ENCODE results near the gene OR2C1. TPM values are rescaled to one million over a fixed set of nuclear protein-coding genes. Genes with fewer than 3 reads are reported as not detected.

The OR2C1 gene
- total RNA-seq, 1 experiment from 2014 or later: not detected

DNA sequence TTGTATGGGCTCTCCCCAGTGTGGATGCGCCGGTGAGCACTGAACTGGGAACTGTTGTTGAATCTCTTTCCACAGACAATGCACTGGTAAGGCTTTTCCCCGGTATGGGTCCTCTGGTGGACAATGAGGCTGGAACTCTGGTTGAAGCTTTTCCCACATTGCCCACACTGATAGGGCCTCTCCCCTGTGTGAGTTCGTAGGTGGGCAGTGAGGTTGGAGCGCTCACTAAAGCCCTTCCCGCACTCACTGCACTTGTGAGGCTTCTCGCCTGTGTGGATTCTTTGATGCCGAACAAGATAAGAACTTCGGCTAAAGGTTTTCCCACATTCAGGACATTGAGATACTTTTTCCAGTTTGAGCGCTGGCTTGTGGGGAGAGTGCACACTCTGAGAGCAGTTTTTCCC is 27.4 kb downstream of the OR2C1 start:
- Mint-ChIP-seq H3K36me3 (peaks cover 85% of the 10 kb centered on the region), H3K27me3 (ENCODE audit: low read depth) (peaks cover 39% of the 10 kb centered on the region), H3K4me1 (no peaks in the 10 kb centered on the region), H3K4me3 (no peak overlapping the region), H3K9me3 (peaks cover 88% of the 10 kb centered on the region), H3K27ac (no peak overlapping the region)
- ChIA-PET CTCF (no interaction called here), POLR2A (interaction anchor here (0.6 kb wide), 1 partner anchor 124 kb away, joined by 3 read pairs; no protein-coding TSS in a partner anchor)
- DNase-seq (ENCODE audit: low spot score): no peak
- TF ChIP-seq NFE2L1 (CRISPR knock-in tag; IDR thresholded peaks at IDR 0.05) (no peak), EMX1 (CRISPR knock-in tag; IDR thresholded peaks at IDR 0.05) (no peak), ZNF263 (CRISPR knock-in tag; IDR thresholded peaks at IDR 0.05; ENCODE audit: low read depth) (no peak), RORB (CRISPR knock-in tag; IDR thresholded peaks at IDR 0.05) (no peak), SP1 (CRISPR knock-in tag; conservative IDR thresholded peaks at IDR 0.05) (no peak), PRRX2 (CRISPR knock-in tag; IDR thresholded peaks at IDR 0.05) (no peak), NR2C2 (CRISPR knock-in tag; IDR thresholded peaks at IDR 0.05) (no peak), ELF4 (CRISPR knock-in tag; IDR thresholded peaks at IDR 0.05; ENCODE audit: low read depth) (no peak), IRF2 (CRISPR knock-in tag; IDR thresholded peaks at IDR 0.05; ENCODE audit: borderline replicate concordance, low read depth) (no peak), ATF1 (CRISPR knock-in tag; IDR thresholded peaks at IDR 0.05) (no peak), TP53 (CRISPR knock-in tag; IDR thresholded peaks at IDR 0.05) (no peak)
- TF ChIP-seq, protein P1, sequence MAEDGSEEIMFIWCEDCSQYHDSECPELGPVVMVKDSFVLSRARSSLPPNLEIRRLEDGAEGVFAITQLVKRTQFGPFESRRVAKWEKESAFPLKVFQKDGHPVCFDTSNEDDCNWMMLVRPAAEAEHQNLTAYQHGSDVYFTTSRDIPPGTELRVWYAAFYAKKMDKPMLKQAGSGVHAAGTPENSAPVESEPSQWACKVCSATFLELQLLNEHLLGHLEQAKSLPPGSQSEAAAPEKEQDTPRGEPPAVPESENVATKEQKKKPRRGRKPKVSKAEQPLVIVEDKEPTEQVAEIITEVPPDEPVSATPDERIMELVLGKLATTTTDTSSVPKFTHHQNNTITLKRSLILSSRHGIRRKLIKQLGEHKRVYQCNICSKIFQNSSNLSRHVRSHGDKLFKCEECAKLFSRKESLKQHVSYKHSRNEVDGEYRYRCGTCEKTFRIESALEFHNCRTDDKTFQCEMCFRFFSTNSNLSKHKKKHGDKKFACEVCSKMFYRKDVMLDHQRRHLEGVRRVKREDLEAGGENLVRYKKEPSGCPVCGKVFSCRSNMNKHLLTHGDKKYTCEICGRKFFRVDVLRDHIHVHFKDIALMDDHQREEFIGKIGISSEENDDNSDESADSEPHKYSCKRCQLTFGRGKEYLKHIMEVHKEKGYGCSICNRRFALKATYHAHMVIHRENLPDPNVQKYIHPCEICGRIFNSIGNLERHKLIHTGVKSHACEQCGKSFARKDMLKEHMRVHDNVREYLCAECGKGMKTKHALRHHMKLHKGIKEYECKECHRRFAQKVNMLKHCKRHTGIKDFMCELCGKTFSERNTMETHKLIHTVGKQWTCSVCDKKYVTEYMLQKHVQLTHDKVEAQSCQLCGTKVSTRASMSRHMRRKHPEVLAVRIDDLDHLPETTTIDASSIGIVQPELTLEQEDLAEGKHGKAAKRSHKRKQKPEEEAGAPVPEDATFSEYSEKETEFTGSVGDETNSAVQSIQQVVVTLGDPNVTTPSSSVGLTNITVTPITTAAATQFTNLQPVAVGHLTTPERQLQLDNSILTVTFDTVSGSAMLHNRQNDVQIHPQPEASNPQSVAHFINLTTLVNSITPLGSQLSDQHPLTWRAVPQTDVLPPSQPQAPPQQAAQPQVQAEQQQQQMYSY (CRISPR knock-in tag; IDR thresholded peaks at IDR 0.05): no peak
- TF ChIP-seq, protein P2, sequence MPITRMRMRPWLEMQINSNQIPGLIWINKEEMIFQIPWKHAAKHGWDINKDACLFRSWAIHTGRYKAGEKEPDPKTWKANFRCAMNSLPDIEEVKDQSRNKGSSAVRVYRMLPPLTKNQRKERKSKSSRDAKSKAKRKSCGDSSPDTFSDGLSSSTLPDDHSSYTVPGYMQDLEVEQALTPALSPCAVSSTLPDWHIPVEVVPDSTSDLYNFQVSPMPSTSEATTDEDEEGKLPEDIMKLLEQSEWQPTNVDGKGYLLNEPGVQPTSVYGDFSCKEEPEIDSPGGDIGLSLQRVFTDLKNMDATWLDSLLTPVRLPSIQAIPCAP (CRISPR knock-in tag; IDR thresholded peaks at IDR 0.05): no peak
- TF ChIP-seq, protein P3, sequence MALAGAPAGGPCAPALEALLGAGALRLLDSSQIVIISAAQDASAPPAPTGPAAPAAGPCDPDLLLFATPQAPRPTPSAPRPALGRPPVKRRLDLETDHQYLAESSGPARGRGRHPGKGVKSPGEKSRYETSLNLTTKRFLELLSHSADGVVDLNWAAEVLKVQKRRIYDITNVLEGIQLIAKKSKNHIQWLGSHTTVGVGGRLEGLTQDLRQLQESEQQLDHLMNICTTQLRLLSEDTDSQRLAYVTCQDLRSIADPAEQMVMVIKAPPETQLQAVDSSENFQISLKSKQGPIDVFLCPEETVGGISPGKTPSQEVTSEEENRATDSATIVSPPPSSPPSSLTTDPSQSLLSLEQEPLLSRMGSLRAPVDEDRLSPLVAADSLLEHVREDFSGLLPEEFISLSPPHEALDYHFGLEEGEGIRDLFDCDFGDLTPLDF (CRISPR knock-in tag; IDR thresholded peaks at IDR 0.05): no peak
- TF ChIP-seq, protein P4, sequence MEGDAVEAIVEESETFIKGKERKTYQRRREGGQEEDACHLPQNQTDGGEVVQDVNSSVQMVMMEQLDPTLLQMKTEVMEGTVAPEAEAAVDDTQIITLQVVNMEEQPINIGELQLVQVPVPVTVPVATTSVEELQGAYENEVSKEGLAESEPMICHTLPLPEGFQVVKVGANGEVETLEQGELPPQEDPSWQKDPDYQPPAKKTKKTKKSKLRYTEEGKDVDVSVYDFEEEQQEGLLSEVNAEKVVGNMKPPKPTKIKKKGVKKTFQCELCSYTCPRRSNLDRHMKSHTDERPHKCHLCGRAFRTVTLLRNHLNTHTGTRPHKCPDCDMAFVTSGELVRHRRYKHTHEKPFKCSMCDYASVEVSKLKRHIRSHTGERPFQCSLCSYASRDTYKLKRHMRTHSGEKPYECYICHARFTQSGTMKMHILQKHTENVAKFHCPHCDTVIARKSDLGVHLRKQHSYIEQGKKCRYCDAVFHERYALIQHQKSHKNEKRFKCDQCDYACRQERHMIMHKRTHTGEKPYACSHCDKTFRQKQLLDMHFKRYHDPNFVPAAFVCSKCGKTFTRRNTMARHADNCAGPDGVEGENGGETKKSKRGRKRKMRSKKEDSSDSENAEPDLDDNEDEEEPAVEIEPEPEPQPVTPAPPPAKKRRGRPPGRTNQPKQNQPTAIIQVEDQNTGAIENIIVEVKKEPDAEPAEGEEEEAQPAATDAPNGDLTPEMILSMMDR (IDR thresholded peaks at IDR 0.05): no peak
- TF ChIP-seq, protein P5, sequence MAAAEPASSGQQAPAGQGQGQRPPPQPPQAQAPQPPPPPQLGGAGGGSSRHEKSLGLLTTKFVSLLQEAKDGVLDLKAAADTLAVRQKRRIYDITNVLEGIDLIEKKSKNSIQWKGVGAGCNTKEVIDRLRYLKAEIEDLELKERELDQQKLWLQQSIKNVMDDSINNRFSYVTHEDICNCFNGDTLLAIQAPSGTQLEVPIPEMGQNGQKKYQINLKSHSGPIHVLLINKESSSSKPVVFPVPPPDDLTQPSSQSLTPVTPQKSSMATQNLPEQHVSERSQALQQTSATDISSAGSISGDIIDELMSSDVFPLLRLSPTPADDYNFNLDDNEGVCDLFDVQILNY (CRISPR knock-in tag; IDR thresholded peaks at IDR 0.05): no peak
- TF ChIP-seq, protein P6, sequence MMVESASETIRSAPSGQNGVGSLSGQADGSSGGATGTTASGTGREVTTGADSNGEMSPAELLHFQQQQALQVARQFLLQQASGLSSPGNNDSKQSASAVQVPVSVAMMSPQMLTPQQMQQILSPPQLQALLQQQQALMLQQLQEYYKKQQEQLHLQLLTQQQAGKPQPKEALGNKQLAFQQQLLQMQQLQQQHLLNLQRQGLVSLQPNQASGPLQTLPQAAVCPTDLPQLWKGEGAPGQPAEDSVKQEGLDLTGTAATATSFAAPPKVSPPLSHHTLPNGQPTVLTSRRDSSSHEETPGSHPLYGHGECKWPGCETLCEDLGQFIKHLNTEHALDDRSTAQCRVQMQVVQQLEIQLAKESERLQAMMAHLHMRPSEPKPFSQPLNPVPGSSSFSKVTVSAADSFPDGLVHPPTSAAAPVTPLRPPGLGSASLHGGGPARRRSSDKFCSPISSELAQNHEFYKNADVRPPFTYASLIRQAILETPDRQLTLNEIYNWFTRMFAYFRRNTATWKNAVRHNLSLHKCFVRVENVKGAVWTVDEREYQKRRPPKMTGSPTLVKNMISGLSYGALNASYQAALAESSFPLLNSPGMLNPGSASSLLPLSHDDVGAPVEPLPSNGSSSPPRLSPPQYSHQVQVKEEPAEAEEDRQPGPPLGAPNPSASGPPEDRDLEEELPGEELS (CRISPR knock-in tag; IDR thresholded peaks at IDR 0.05): no peak
- TF ChIP-seq, protein P7, sequence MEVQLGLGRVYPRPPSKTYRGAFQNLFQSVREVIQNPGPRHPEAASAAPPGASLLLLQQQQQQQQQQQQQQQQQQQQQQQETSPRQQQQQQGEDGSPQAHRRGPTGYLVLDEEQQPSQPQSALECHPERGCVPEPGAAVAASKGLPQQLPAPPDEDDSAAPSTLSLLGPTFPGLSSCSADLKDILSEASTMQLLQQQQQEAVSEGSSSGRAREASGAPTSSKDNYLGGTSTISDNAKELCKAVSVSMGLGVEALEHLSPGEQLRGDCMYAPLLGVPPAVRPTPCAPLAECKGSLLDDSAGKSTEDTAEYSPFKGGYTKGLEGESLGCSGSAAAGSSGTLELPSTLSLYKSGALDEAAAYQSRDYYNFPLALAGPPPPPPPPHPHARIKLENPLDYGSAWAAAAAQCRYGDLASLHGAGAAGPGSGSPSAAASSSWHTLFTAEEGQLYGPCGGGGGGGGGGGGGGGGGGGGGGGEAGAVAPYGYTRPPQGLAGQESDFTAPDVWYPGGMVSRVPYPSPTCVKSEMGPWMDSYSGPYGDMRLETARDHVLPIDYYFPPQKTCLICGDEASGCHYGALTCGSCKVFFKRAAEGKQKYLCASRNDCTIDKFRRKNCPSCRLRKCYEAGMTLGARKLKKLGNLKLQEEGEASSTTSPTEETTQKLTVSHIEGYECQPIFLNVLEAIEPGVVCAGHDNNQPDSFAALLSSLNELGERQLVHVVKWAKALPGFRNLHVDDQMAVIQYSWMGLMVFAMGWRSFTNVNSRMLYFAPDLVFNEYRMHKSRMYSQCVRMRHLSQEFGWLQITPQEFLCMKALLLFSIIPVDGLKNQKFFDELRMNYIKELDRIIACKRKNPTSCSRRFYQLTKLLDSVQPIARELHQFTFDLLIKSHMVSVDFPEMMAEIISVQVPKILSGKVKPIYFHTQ (CRISPR knock-in tag; IDR thresholded peaks at IDR 0.05): no peak
- TF ChIP-seq, protein P8, sequence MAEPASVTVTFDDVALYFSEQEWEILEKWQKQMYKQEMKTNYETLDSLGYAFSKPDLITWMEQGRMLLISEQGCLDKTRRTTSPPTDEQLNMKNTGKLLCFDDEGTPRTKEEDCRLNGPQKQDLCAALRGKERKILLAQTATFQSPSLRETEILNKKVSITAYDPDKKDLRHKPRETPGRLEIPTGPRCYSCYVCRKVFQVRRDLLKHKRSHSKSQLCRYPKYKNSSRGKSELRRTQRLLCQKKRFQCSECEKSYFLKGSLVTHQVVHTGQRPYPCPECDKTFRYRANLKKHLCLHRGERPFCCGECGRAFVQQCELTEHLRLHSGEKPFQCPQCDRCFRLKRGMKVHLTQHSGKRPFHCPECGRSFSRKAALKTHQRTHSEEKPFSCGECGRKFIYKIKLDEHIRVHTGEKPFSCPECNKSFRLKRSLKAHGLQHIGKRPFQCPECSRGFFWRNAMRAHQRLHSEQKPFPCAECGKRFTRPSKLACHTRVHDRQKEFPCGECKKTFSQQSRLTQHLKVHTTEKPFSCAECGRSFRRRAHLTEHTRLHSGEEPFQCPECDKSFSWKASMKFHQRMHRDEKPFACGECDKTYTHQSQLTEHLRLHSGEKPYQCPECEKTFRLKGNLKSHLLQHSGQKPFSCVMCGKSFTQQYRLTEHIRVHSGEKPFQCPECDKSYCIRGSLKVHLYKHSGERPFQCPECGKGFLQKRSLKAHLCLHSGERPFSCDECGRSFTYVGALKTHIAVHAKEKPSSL (CRISPR knock-in tag; conservative IDR thresholded peaks at IDR 0.05): no peak
- TF ChIP-seq, protein P9, sequence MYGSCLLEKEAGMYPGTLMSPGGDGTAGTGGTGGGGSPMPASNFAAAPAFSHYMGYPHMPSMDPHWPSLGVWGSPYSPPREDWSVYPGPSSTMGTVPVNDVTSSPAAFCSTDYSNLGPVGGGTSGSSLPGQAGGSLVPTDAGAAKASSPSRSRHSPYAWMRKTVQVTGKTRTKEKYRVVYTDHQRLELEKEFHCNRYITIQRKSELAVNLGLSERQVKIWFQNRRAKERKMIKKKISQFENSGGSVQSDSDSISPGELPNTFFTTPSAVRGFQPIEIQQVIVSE (CRISPR knock-in tag; IDR thresholded peaks at IDR 0.05; ENCODE audit: borderline replicate concordance): no peak
- ATAC-seq: no peak

All from WTC11 (cell line).